IgD-negative memory B cell (primary cell): ENCODE data around the gene RNF4. TPM values are rescaled to one million over a fixed set of nuclear protein-coding genes. Genes with fewer than 3 reads are reported as not detected.

Source experiments
- H3K27ac Mint-ChIP-seq, 3 donors: one replicate each; pipeline ENCODE4 v1.8.0; 2020 to 2022; ENCODE audit warnings: mild to moderate bottlenecking in 3 of 3, mixed read lengths in 3 of 3, moderate library complexity in 1 of 3
- H3K27me3 Mint-ChIP-seq: one replicate; pipeline ENCODE4 v1.8.0; 2021; ENCODE audit warnings: mixed read lengths
- H3K36me3 Mint-ChIP-seq: one replicate; pipeline ENCODE4 v1.8.0; 2020; ENCODE audit warnings: mild to moderate bottlenecking, mixed read lengths
- H3K4me1 Mint-ChIP-seq, 3 donors: one replicate each; pipeline ENCODE4 v1.8.0; 2020 to 2022; ENCODE audit warnings: mixed read lengths in 3 of 3, mild to moderate bottlenecking in 1 of 3
- H3K4me3 Mint-ChIP-seq, 4 donors: one replicate each; pipeline ENCODE4 v1.8.0; 2020 to 2022; ENCODE audit warnings: mild to moderate bottlenecking in 4 of 4, mixed read lengths in 4 of 4, moderate library complexity in 3 of 4
- H3K9me3 Mint-ChIP-seq, 3 donors: one replicate each; pipeline ENCODE4 v1.8.0; 2020 to 2021; ENCODE audit warnings: mixed read lengths in 3 of 3, mild to moderate bottlenecking in 1 of 3
- polyA plus RNA-seq: library from polyadenylated mRNA; unstranded; fragments of 300-500 nt; fragmentation: Illumina TruSeq; gene quantifications from one replicate; pipeline ENCODE4 v1.2.3, GENCODE V29; 2021

RNF4 gene
- polyA plus RNA-seq, 1 donor from 2014 or later: 94.0 TPM

DNA sequence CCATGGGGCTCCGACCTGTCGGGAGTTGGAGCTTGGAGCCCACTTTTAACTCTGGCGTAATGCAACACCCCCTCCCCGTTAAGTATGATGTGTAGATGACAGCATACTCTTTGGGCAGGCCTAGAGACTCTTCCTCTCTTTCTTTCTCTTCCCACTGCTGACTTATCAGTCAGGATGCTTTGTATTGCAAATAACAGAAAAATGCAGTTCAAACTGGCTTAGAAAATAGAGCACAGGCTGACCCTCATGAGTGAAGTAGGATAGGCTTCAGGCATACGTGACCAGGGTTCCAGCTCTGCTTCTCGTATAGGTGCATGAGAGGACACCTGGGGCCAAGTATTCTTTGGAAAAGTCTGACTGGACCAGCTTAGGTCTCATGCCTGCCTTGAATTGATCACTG, 23.3 kb upstream of the RNF4 start:
- no peak overlapping the region for H3K27ac Mint-ChIP-seq
- peaks cover 0 to 5% (median 2%) of the 10 kb centered on the region in 3 donors for H3K4me1 Mint-ChIP-seq
- H3K9me3 Mint-ChIP-seq: no peaks in the 10 kb centered on the region

DNA sequence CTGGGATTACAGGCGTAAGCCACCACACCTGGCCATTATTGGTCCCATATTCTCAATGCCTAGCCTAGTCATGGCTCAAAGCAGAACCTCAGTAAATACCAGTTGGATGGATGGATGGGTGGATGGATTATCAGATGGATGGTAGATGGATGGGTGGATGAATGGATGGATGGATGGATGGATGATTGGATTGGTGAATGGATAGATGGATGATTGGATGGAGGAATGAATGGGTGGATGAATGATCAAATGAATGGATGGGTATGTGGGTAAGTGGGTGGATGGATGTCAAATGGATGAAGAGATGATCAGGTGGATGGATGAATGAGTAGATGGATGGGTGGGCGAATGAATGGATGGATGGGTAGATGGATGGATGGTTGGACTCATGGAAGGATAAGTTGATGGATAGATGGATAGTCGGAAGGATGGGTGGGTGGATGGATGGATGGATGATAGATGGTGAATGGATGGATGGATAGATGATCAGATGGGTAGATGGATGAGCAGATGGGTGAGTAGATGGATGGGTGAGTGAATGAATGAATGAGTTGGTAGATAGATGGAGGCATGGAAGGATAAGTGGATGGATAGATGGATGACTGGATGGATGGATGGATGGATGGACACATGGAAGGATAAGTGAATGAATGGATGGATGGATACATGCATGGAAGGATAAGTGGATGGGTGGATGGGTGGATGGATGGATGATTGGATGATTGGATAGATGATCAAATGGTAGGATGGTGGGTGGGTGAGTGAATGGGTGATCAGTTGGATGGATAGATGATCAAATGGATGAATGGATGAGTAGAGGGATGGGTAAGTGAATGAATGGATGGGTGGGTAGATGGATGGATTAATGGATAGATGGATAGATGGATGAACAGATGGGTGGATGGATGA, 22.0 kb upstream of the RNF4 start:
- no peaks in the 10 kb centered on the region for H3K27me3 Mint-ChIP-seq
- H3K27ac Mint-ChIP-seq: no peak overlapping the region
- no peaks in the 10 kb centered on the region for H3K36me3 Mint-ChIP-seq
- no peaks in the 10 kb centered on the region for H3K9me3 Mint-ChIP-seq
- H3K4me1 Mint-ChIP-seq: peaks cover 0 to 3% (median 0%) of the 10 kb centered on the region in 3 donors
- no peak overlapping the region for H3K4me3 Mint-ChIP-seq

More for the DNA sequence above, 23.3 kb upstream of the RNF4 start:
- Mint-ChIP-seq H3K36me3 (no peaks in the 10 kb centered on the region), H3K4me3 (no peak overlapping the region), H3K27me3 (no peaks in the 10 kb centered on the region)

DNA sequence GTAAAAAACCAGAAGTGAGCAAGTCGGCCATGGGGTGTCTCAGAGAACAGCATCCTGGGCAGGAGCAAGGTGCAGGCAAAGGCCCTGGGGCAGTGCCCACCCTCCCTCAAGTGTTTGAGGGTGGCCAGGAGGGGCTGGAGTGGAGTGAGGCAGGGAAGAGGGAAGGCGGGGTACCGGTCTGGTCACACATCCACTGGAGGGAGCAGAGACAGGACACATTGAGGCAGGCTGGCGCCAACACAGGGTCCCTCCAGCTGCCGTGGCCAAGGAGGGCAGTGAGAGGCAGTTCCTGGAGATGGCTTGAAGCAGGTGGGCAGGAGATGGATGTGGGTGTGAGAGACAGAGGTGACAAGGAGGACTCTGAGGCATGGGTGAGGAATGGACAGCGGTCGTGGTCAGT, 20.3 kb upstream of the RNF4 start:
- Mint-ChIP-seq H3K27me3 (no peaks in the 10 kb centered on the region), H3K36me3 (no peaks in the 10 kb centered on the region), H3K4me3 (no peak overlapping the region), H3K4me1 (peaks cover 0 to 4% (median 0%) of the 10 kb centered on the region in 3 donors), H3K27ac (no peak overlapping the region), H3K9me3 (no peaks in the 10 kb centered on the region)

DNA sequence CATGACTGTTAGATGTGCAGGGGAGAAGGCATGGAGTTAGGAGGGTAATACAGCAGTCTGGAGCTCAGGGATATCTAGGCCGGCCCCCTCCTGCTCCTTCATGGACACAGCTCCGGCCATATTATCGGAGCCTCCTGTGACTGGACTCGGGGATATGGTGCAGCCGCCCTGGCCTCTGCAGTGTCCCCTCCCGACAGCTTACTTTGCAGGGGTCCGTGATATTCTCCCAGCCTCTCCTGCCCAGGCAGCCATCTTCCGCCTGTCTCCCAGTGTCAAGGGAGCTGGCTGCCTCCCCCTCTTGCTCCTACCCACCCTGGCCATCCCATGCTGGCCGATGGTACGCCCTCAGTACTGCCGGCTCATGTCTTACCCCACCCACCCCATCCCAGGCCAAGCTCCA, 19.9 kb upstream of the RNF4 start:
- Mint-ChIP-seq H3K4me3 (no peak overlapping the region), H3K9me3 (no peaks in the 10 kb centered on the region), H3K27me3 (no peaks in the 10 kb centered on the region), H3K4me1 (peaks cover 0 to 4% (median 0%) of the 10 kb centered on the region in 3 donors), H3K27ac (no peak overlapping the region), H3K36me3 (no peaks in the 10 kb centered on the region)

DNA sequence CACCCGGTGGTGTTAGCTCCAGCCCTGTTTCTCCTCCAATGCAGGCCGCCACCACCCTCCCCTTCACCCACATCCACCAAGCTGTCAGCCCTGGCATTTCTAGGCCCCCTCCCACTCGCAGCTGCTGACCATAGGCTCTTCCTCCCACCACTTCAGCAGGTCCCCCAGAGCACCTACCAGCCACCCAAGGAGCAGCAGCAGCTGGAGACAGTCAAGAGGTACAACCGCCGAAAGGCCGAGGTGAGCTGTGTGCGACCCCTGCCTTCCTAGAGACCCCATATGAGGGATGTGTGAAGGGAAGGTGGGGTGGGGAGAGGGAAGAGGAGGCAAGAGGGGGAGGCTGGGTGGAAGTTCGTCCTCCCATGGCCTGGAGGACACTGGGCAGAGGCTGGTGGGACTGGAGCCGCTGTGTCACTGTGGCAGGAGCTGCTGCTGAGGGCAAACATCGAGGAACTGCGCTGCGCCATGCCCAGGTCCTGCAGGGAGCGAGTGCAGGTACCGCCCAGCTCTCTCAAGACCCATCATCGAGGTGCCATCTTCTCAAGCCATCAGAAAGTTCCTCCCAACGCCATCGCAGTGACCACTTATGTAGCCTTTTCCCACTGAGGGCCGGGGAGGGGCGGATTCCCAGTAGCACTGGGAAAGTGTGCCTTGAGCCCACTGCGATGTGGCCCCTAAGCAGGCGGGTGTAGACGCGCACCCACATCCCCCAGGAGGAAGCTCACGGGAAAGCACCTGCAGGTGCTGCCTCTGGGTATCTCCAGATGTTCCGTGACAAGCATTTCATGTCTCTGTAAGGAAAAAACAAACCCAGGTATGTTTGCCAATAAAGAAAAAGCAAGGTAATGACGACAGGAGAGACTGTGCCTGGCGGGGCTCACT, 19.2 kb upstream of the RNF4 start:
- H3K27me3 Mint-ChIP-seq: no peaks in the 10 kb centered on the region

DNA sequence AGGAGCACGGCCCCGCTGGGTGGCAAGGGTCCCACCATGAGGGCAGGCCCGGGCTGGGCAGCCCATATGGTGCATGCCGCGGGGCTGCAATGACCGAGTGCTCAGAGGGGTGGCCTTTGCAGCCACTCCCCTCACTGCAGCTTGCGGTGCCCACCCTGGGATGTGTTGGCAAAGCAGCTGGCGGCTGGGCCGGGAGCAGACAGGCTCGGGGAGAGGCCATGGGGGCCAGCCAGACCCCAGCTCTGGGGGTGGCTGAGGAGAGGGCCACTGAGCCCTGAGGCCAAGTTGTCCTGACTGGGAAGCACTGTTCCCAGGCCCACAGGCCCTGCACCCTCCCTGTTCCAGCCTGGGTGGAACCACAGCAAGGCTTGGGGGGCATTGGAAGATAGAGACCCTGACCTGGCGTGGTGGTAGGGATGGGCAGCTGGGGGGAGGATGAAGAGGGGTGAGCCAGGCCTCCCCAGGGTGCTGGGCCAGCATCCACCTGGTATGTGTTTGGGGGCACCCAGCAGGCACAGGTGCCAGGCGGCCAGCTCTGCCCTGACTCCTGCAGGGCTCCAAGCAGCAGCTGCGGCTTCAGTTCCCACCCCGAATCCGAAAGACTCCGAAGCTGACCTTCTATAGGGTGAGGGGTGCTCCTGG, 18.4 kb upstream of the RNF4 start:
- Mint-ChIP-seq H3K27me3 (no peaks in the 10 kb centered on the region), H3K9me3 (no peaks in the 10 kb centered on the region), H3K4me1 (peaks cover 0 to 4% (median 0%) of the 10 kb centered on the region in 3 donors), H3K36me3 (no peaks in the 10 kb centered on the region), H3K4me3 (no peak overlapping the region), H3K27ac (peak overlapping the region in 1 of 3 donors; percentile 70)

More for the DNA sequence above, 19.2 kb upstream of the RNF4 start:
- no peaks in the 10 kb centered on the region for H3K9me3 Mint-ChIP-seq
- H3K27ac Mint-ChIP-seq: peak overlapping the region in 1 of 3 donors; percentile 70
- H3K4me3 Mint-ChIP-seq: no peak overlapping the region
- H3K4me1 Mint-ChIP-seq: peaks cover 0 to 4% (median 0%) of the 10 kb centered on the region in 3 donors
- no peaks in the 10 kb centered on the region for H3K36me3 Mint-ChIP-seq

DNA sequence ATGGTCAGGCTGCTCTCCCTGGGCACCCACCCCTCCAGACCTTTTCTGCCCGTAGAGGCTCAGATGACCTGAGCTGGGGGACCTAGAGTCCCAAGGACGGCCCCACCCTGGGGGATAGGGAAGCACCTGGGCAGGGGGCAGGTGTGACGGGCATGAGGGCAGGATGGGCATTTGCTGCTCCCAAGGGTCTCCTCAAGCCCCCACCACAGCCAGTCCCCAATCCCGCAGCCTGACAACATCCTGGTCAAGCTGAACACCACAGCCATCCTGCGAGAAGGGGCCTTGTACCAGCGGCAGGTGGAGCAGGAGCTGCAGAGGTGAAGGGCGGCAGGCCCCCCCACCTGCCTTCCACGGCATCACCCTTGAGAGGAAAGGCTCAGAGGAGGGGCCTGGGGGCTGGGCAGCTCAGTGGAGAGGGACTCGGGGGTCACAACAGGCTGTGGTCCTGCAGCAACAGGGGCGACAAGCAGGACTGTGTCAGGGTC, 17.8 kb upstream of the RNF4 start:
- H3K4me3 Mint-ChIP-seq: no peak overlapping the region
- no peaks in the 10 kb centered on the region for H3K36me3 Mint-ChIP-seq
- H3K4me1 Mint-ChIP-seq: peaks cover 0 to 4% (median 0%) of the 10 kb centered on the region in 3 donors
- H3K27ac Mint-ChIP-seq: no peak overlapping the region
- no peaks in the 10 kb centered on the region for H3K27me3 Mint-ChIP-seq
- H3K9me3 Mint-ChIP-seq: no peaks in the 10 kb centered on the region

DNA sequence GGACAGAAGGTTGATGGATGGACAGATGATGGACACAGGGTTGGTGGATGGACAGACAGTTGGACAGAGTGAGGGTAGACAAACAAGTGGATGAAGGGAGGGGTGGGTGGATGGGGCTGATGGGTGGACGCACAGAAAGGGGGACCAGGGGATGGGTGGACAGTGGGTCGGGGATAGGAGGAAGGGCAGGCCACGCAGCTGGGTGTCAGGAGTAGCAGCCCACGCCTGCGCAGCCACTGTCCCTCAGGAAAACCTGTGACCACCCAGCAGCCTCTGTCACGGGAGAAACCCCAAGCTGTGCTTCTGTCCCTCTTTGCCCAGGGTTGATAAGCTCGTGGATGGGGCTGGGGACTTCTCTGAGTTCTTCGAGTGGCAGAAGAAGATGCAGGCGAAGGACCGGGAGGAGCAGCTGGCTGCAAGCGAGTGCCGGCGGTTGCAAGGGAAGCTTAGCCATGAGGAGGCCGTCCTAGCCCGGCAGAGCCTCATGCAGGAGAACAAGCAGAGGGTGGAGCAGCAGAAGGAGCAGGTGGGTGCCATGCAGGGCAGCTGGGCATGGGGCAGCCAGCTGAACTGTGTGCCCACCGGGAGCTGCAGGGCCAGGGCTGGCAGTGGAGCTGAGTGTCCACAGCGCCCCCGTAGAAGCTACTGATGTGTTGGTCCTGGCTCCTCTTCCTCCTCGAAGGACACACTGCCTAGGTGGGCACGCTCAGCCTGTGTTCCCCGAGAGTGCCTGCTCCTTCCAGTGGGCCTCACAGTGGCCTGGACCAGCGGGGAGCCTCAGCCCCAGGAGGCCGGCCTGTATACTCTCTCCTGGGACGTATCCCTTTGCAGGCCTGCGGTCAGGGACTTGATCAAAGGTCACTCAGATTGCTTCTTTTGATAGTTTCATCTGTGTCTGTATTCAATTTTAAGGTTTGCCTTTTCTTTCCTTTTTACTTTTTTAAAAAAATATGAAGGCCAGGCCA, 16.8 kb upstream of the RNF4 start:
- Mint-ChIP-seq H3K36me3 (no peaks in the 10 kb centered on the region), H3K4me1 (peaks cover 0 to 4% (median 0%) of the 10 kb centered on the region in 3 donors), H3K4me3 (peak overlapping the region in 1 of 4 donors; percentile 65), H3K27me3 (no peaks in the 10 kb centered on the region), H3K27ac (no peak overlapping the region), H3K9me3 (no peaks in the 10 kb centered on the region)

DNA sequence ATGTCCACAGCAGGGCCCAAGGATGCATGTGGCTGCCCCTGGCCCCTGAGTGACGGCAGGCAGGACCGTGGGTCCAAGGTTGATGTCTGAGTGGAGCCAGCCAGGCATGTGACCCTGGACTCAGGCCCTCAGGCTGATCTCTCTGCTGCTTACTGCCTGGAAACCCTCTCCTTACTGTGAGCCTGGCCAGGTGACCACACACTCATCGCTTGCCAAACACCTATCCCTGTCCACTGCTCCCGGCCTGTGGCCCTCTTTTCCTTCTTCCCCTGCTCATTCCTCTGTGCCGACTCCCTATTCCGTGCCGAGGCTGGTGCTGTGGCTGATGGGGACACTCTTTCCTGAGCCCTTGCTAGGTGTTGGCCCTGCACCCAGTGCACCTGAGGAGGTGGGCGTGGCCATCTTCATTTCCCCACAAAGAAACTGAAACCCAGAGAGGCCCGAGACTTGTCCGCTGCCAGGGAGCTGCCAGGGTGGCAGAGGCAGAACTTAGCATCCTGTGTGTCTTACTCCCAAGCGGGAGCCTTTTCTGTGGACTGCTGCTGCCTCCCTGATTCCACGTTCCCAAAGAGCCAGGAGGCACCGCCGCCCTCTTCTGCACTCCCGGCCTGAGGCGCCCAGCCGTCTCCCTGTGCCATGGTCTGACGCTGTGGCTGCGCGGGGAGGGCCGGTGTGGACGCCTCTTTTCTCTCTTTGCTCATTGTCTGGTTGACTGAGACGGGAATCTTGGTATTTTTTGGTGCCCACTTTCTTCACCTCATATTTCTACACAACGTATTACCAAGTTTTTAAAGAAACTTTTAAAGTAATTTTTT, 11.2 kb upstream of the RNF4 start:
- no peaks in the 10 kb centered on the region for H3K27me3 Mint-ChIP-seq
- H3K4me1 Mint-ChIP-seq: peaks cover 0 to 3% (median 2%) of the 10 kb centered on the region in 3 donors
- H3K9me3 Mint-ChIP-seq: no peaks in the 10 kb centered on the region
- no peaks in the 10 kb centered on the region for H3K36me3 Mint-ChIP-seq
- H3K4me3 Mint-ChIP-seq: no peak overlapping the region
- no peak overlapping the region for H3K27ac Mint-ChIP-seq

DNA sequence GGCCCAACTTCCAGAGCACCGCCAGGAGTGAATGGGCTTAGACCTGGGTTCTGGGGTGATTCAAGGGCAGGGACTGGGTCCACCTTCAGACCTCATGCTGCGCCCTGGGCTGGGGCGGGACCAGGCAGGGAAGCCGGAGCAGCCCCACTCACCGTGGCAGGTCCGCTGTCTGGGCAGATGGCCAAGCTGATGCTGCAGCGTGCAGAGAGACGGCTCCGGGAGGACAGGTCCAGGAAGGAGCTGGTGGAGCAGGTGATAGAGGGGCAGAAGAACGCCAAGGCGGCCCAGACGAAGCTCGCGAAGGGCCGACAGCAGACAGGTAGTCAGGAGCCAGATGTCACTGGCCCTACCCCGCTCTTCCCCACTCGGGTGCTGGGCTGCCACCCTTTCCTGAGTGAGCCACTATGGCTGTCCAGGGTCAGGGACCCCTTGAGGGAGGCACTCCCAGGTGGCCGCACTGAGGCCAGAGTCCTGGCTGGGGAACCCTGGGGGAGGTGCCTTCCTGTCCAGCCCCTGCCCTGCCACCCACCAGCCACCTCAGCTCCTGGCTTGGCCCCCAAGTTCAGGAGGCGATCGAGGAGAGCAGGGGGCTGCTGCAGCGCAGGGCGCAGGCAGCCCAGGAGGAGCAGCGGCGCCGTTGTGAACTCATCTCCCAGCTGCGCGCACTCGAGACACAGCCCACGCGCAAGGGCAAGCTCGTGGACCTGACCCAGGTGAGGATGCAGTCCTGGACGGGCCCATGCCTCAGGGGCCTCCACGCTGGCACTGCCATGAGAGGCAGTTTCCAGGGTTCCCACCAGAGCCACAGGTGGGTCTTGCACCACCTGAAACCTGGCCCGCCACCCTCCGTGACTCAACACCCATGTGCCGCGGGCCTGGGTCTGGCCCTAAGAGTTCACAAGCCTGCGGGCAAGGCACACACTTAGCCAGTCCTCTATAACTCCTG, 10.1 kb upstream of the RNF4 start:
- Mint-ChIP-seq H3K4me1 (peaks cover 0 to 6% (median 5%) of the 10 kb centered on the region in 3 donors), H3K4me3 (peak overlapping the region in 1 of 4 donors; percentile 35), H3K27me3 (no peaks in the 10 kb centered on the region), H3K9me3 (no peaks in the 10 kb centered on the region), H3K27ac (no peak overlapping the region), H3K36me3 (no peaks in the 10 kb centered on the region)

DNA sequence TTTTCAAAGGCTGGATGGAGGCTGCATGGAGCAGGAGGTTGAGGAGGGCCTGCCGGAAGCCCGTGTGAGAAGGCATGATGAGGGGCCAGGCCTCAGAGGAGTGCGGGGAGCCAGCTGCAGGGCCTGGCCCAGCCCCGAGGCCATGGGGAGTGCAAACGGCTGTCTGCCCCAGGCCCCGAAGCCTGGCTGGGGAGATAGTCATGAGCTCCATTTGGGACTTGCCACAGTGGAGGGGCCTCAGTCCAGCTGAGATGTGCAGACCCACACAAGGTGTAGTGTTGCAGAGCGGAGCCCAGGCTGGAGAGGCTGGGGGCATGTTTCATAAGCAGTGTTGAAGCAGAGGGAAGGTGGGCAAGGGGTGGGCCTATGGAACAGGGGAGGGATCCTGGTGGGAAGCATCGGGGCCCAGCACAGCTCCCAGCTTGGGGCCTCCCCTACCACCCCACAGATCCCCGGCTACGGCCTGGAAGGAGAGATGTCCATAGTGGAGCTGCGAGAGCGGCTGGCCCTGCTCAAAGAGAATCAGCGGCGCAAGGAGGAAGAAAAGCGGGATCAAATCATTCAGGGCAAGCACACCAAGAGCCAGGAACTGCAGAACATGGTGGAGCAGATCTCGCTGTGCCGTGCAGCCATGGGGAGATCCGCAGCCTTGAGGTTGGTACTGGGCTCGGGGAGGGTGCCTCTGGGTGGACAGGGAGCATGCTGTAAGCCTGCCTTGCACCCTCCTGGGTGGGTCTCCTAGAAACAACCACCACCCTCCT, 9.1 kb upstream of the RNF4 start:
- no peak overlapping the region for H3K27ac Mint-ChIP-seq
- peak overlapping the region in 1 of 4 donors; percentile 69 for H3K4me3 Mint-ChIP-seq
- no peaks in the 10 kb centered on the region for H3K9me3 Mint-ChIP-seq

More for the DNA sequence above, 9.1 kb upstream of the RNF4 start:
- Mint-ChIP-seq H3K27me3 (no peaks in the 10 kb centered on the region), H3K36me3 (no peaks in the 10 kb centered on the region), H3K4me1 (peaks cover 0 to 6% (median 5%) of the 10 kb centered on the region in 3 donors)
